HS-5 (cell line): ENCODE measurements around the gene FGF1.

Source experiments
- DNase-seq: peaks from one replicate; pipeline ENCODE4 v3.0.0-alpha.2; 2012; ENCODE audit warnings: low read depth

Gene FGF1

DNA sequence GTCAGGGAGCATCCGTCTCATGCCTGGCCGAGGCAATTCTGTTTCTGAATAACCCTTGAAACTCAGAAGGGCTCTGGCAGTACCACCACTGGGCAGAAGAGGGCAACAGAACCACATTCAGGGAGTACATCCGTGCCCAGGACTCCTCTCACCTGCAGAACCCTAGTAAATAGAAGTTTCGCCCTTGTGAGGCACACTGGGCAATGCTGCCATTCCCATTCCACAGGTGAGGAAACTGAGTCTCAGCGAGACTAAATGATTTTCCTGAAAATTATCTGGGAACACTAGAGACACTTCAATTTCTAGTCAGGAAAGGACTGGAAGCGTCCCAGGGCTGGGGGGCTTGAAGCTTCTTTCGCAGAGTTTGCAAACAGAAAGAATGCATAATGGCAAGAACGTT lies 74.7 kb downstream of the FGF1 start:
- peak; percentile 31 for DNase-seq

DNA sequence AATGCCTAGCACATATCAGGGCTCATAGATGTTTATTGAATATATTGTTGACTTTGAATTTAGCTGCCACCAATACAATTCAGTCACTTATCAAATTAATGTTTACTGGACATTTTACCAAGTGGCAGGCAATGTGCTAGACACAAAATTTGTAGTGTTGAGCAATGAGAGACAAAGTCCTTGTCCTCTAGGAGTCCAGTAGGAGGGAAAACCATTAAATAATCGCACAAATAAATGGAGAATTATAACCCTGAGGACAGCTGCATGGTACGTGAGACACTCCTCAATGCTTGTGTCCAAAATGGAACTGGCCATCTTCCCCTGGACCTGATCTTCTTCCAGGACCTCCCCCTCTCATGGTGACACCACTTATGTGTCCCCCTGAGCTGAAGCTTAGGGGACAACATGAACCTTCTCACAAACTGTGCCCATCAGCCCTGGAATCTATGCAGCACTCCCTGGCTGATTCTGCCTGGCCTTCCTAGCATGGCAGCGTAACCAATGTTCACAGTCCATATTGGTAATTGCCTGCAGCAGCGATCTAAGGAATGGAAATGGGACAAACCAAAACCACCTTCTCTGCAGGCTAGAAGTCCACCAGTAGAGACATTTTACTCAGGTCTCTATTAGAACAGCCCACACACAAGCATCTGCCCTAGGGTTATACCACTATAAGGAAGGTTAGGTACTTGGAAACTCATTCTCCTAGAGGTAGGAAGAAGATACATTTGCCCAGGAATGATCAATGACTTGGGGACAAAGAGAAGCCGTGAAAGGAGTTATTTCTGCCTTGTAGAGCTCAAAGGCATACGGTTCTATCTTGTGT lies 75.5 kb downstream of the FGF1 start:
- no peak for DNase-seq

DNA sequence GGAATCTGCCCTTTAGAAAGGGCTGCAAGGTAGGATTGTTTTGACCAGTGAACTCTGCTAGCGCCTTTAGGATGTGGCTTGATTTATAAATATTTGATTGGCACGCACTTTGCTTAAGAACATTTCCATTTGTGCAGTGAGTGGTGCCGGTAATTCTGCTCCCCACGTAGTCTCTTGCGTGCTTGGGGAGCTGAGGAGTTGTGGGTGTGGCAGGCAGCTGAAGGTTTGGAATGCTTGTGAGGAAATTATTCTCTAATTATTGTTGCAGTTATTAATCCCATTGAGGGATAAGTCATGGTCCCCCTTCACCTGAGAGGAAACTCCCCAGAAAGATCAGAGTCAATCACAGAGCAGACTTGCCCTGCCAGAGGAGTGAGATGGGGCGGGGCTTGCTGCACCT lies 76.7 kb downstream of the FGF1 start:
- DNase-seq, result no peak

DNA sequence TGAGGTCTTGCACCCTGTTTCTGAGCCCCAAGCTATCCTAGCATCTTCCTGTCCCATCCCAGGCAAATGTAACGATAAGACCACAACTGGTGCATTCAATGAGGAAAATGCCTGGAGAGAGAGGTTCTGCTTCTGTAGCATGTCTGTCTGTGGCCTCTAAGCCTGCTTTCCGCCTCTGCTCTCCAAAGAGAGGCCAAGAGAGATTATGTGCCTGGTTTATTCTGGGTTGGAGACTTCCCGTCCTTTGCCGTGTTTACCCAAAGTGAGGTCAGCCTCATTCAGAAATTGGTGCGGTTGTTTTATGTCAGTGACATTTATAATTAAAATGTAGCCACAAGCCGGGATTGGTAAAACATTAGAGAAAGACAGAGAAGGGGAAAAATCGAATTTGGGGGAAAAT lies 77.8 kb downstream of the FGF1 start:
- DNase-seq, result no peak

DNA sequence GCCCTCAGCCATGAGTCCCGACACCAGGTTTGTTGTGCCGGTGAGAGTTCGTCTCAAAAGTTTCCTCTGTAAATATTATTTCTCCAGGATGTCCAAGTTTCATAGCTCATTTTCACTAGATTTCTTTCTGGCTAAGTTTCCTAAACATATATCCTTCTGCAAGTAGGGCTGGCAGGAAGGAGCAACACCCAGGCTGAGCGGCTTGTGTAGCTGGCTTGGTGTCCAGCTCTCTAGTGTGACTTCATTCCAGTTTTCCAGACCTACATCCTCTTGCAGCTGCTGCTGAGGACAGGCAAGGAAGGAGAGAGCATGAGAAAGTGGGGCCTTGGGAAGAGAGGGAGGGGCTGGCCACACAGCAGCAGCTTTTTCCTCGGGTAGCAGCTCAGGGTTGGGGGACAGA lies 80.3 kb downstream of the FGF1 start:
- DNase-seq, result no peak

DNA sequence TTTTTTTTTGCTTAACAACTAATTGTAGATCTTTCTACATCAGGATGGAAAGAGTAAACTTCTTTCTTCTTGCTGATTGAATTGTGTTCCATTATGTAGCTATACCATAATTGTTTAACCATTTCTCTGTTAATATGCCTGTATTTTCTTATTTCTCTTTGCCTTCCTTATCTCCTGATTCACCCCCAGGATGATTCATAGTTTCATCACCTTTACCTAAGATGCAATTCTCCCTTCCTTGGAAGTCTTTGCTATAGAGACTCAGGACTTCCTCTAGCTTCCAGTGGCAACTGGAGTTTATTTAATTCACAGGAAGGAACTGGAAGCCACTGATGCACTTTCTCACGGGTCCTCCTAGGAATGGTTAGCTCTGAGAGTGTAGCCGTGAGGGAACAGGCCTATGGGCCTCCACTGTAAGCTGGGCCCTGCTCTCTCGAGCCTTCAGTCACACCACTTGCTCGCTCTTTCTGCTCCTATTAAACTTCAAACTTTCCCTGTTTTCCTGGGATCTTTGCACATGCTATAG lies 83.1 kb downstream of the FGF1 start:
- DNase-seq, result no peak

DNA sequence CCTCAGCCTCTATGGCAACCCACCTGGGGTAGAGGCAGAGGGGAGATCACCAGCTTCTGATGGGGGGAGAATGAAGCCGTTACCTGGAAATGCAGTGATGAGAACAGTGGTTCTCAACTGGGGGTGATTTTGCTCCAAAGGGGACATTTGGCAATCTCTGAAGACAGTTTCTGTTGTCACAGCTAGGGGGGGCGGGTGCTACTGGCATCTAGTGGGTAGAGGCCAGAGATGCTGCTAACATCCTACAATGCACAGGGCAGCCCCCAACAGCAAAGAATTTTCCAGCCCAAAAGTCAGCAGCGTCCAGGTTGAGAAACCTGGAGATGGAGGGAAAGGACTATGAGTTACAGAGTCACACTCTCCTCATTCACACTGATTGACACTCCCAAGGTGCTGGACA lies 84.5 kb downstream of the FGF1 start:
- DNase-seq, result no peak

DNA sequence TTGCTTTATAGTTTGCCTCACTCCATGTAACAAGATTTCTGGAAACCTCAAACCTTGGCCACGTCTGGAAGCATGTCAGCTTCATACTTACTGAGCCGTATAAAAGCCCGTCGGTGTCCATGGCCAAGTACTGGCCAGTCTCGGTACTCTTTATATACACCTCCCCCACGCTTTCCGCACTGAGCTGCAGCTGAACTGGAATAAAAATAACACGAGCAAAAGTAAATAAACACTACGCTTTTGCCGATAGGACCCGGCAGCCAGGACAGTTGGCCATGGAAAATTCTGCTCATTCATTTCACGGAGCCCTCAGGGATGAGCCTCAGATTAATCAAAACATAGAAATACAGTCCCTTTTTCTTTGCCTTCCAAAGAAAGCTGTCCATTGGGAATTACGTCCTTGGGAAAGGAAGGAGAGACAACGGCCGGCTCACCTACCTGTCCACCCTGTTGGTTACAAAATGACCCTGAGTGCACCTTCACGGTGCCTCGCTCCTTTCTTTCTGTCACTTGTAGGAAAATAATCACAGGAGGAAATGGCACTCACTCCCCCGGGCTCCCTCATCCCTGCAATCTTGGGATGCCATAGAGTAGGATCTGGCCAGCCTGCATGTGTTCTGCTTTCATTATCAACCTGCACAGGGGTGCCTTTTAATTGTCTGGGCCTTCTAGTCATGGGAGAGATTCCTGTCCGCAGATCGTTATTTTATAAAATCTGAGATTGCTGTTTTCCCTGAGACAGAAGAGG lies 85.1 kb downstream of the FGF1 start:
- no peak for DNase-seq

DNA sequence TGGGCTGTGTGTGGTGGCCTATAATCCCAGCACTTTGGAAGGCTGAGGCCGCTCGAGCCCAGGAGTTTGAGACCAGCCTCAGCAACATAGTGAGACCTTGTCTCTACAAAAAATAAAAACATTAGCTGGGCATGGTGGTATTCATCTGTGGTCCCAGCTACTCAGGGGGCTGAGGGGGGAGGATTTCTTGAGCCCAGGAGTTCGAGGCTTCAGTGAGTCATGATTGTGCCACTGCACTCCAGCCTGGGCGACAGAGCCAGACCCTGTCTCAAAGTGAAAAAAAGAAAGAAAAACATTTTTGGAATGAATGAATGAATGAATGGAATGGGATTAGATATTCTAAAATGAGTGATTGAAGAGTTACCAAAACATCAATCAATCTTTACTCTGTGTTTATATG lies 85.8 kb downstream of the FGF1 start:
- no peak for DNase-seq

DNA sequence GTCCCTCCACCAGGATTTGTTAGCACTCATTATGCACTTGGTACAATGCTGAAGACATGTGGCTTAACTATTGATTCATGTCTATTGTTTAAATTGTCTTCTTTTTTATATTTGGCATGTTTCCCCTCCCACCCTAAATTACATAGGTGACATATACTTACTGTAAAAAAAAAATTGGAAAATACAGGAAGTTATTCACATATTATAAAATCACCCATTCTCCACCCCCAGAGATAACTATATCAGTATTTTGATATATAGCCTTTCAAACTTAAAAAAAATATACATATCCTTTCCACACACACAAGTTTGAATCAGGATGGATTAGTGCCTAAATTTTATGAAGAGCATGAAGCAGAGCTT lies 87.6 kb downstream of the FGF1 start:
- no peak for DNase-seq

DNA sequence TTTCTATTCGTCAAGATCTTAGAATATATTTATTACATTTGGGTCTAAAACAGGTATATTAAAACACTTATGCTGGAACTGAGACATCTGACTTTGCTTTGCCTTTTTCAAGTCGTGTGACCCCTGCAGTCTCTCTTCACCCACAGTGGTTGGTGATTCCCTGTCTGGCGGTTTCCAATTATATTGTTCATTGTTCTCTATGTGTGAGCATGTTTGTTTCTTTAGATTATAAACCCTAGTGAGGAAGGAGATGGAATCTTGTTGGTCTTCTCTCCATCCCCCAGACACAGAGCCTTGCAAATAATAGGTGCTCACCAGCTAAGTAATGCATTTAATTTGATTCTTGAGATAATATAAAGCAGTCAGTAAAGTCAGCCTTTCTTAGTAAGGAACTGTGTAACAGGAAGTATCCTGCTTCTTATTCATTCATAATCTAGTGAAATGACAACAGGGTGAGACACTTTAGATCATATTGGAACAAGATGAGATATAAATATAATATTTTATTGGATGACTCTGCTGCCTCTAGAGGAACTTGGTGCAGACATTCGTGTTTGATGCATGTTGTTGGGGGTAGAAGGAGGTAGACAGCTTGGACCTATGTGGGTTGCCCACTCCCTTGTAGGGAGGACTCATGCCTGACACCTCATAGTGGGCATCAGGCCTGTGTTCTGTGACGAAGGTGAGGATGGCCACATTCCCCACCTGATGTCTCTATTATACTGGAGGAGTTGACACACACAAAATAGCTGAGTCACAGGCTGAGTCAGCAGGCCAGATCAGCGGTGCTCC lies 88.1 kb downstream of the FGF1 start:
- DNase-seq, result peak; percentile 90

DNA sequence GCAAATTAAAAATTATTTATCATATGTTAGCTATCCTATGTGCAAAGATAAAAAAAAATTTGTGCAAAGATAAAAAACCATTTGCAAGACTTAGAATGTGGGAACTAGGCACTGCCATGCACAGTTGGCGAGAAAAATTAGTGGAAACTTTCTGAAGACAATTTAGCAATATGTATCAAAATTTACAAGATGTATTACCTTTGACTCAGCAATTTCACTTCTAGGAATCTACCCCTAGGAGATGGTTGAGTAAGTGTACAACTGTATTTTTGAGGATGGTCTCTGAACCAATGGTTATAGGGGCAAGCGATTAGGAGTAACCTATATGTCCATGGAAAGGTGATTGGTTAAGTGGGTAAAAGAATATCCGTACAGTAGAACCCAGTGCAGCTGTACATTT lies 88.9 kb downstream of the FGF1 start:
- DNase-seq, result no peak

DNA sequence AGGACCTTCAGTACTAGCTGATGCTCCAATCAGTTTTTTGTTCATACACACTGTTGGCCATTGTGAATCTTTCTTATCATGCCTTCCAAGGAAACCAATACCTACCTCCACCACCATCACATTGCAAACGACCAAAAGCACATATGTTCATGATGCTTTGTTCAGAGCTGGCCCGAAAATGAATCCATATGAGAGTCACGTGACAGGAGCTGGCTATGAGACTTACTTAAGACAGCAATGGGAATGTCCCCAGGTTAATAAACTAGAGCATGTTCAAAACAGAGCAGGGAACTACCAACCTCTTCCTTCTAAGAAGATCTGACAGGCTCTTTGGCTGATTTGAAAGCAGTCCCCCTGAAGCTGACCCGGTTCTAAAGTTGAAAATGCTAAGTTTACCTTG lies 93.5 kb downstream of the FGF1 start:
- DNase-seq, result no peak

DNA sequence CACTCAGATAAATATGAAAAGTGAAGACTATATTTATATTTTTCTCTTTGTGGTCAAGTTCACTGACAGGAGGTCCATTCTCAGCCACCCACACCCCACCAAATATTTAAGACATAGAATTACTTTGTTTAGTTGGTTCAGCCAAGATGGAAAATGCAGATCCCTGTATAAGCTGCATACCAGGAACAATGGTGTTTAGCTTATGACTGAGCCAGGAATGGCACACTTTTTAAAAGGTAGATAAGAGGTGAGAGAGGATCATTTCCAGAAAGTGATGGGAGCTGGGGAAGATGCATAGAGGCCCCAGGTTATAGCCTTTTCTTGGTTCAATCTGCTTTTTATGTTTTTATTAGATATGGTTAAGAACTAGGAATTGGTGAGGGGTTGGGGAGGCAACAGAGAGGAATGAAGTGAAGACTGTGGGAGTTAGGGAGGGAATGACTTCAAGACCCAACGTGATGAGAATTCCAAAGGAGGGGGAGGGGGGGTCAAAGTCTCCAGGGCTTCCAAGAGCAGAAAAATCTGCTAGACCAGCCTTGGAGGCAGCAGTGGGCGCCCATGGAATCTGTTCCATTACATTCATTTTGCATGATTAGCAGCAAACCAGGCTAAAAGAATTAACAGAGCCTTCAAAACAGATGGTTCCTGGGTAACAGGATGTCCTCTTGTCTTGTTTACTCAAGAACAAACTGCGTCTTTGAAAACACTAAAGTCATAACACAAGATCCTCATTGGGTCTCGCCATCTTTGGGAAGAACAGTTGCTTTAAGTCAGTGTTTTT lies 95.2 kb downstream of the FGF1 start:
- DNase-seq, result no peak

DNA sequence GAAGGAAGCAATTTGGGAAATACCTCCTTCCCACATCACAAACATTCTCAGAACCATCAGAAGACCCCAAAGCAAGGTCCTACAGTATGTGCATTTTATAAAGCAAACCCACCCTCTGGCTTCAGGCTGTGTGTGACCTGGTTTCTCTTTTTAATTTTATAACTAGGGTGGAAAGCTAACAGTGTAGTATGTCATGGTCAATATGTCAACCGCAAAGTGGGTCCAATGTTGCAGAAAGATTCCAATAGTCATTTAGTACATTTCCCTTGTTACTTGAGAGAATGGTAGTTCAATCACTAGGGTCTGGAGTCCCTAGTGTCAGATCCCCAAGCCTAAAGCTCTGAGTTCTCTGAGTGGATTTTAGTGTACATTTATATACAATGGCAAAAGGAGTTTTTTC lies 96.2 kb downstream of the FGF1 start:
- DNase-seq, result no peak

DNA sequence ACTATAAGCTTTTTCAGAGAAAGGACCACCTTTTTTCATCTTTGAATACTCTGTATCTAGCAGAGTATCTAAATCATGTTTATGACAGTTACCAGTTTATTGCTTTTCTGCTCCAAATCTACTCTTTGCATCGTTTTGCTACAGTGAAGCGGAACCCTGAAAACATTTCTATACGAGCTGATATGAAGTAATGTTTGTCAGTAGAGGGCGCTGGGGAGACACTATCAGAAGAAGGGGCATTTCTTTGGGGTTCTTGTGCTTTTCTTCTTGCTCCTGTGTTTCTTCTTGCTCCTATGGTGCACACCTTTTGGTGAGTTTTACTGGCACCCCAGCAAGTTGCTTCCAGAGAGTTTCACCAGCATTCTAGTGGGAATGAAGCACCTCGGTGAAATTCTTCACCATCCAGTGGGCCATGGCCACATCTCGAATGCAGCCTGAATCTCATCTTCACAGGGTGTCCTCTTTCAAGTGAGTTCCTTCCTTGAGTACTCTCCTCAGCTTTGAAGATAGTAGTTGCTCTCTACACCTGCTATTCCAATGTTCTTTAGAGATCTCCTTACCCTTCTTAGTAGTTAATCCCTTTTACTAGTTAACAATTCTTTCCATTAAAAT lies 98.4 kb downstream of the FGF1 start:
- no peak for DNase-seq

DNA sequence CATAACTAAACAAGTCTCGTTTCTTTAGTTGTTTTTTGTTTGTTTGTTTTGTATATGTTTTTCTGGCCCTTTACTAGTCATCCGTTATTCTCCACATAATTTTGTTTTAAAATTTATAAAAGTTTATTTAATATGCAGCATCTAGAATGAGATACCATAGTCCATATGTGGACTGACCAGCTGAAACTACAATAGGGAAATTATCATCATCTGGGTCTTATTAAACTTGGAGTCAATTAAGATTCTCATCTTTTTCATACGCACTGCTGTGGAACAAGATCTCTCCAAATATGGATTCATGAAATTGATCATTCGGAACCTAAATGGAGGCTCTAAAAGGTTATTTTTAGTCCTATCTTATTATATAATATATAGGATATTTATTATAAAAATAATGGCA lies 99.3 kb downstream of the FGF1 start:
- no peak for DNase-seq

DNA sequence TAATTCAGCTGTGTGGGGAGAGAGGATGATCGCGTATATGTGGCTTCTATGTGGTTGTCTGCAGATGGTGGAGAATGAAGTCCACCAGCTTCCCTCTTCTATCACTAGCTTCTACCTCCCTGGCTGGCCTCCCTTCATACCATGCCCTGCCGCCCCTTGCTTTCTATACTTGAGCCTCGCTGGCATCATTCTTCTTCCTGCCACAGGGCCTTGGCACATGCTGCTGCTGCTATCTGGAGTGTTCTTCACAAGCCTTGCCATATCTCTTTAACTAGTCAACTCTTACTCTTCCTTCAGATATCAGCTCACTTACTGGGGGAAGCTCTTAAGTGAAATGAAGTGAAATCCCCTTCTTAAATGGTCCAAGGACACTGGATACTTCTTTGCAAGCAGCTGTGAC lies 100.4 kb downstream of the FGF1 start:
- no peak for DNase-seq

DNA sequence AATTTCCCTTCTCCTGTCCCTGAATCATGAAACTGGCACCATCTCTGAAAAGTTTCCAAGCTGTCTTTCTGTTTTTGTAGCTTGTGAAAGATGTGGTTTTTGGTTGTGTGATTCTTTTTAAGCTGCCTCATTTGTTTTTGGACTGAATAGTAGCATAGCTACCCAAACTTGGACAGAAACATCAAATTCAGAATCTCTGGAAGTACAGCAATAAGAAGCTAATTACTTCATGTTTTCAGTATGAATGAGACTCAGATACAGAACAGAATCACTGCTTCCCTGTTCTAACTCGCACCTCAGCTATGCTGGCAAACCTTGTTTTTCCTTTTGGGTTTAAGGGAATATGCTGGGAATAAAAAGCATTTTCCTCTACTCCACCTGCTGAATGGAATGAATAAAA lies 101.0 kb downstream of the FGF1 start:
- DNase-seq, result no peak

DNA sequence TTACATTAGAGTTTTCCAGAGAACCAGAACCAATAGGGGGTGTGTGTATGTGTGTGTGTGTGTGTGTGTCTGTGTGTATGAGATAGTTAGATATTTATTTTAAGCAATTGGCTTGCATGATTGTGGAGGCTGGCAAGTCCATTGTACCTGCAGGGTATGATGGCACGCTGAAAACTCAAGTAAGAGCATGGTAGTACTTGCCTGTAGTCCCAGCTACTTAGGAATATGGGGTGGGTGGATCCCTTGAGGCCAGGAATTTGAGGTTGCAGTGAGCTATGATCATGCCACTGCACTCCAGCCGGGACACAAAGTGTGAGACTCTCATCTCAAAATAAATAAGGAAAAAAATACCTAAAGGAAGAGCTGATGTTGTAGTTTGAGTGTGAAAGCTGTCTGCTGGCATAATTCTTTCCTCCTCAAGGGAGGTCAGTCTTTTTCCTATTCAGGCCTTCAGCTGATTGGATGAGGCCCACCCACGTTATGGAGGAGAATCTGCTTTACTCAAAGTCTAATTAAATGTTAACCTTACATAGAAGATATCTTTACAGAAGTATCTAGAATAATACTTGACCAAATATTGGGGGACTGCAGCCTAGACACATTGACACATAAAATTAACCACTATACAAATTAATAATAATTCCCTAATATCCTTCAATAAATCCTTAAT lies 107.6 kb downstream of the FGF1 start:
- DNase-seq, result no peak

DNA sequence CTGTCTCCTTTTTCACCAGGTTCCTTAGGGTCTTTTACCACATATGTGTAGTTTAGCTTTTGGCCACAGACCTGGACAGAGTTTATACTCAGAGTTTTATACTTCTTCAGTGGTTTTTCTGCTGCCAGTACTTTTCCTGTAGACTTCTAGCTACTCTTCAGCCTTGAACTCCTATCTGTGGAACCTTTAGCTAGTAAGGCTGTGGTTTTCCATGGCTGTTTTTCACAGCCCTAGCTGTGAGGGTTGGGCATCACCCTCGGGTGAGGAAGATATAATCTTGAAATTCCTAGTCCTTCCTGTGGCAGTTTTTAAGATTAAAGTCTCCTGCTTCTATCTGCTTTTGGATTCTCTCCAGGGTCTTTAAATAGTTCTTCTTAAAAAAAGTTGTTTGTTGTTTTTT lies 109.1 kb downstream of the FGF1 start:
- no peak for DNase-seq
